Kidney (tissue), 14 donors: ENCODE results near the gene IQSEC1. TPM values are rescaled to one million over a fixed set of nuclear protein-coding genes. Genes with fewer than 3 reads are reported as not detected.

Experiments used
- DNase-seq, 5 donors: peaks; one replicate each; pipeline ENCODE4 v3.0.0-alpha.2; 2013 to 2020
- FAIRE-seq: peaks from 2 replicates; lab custom pipeline; 2012; peaks lifted over from hg19 to GRCh38; lab: Jason Lieb, UNC
- H3K27ac ChIP-seq, 2 donors: one replicate each; pipeline ENCODE4 v1.7.0; 2013; ENCODE audit warnings: low read depth in 2 of 2, low read length in 2 of 2, inconsistent platforms in 1 of 2
- H3K27me3 ChIP-seq: one replicate; pipeline ENCODE4 v1.7.1; 2013; ENCODE audit warnings: low read length, inconsistent platforms; ENCODE audit not compliant: control insufficient read depth, insufficient read depth
- H3K36me3 ChIP-seq, 3 donors: one replicate each; pipeline versions ENCODE4 v1.7.0 to v1.7.1; 2013; ENCODE audit warnings: low read length in 3 of 3, control low read depth in 1 of 3, inconsistent platforms in 1 of 3; ENCODE audit not compliant: insufficient read depth in 3 of 3, control insufficient read depth in 2 of 3
- H3K4me1 ChIP-seq, 3 donors: one replicate each; pipeline versions ENCODE4 v1.7.0 to v1.7.1; 2013; ENCODE audit warnings: low read length in 3 of 3, inconsistent platforms in 1 of 3, low read depth in 1 of 3; ENCODE audit not compliant: control insufficient read depth in 2 of 3, insufficient read depth in 2 of 3
- H3K4me3 ChIP-seq, 3 donors: one replicate each; pipeline versions ENCODE4 v1.7.0 to v1.8.1; 2013; ENCODE audit warnings: low read length in 3 of 3, control low read depth in 1 of 3, inconsistent platforms in 1 of 3
- H3K9ac ChIP-seq, 3 donors: one replicate each; pipeline versions ENCODE4 v1.7.0 to v1.7.1; 2013; ENCODE audit warnings: low read length in 3 of 3, control low read depth in 1 of 3, inconsistent platforms in 1 of 3
- H3K9me3 ChIP-seq, 3 donors: one replicate each; pipeline versions ENCODE4 v1.7.0 to v1.7.1; 2013; ENCODE audit warnings: low read length in 3 of 3, control low read depth in 1 of 3, inconsistent platforms in 1 of 3; ENCODE audit not compliant: control insufficient read depth in 2 of 3, insufficient read depth in 1 of 3
- intact Hi-C: fragments of 100-400 bp; cut with DNase I; formaldehyde crosslinking; loops from one replicate; pipeline ENCODE4 v1.11.1; 2022
- polyA plus RNA-seq: library from polyadenylated mRNA; stranded (reverse); fragments of 350-450 nt; fragmentation: Illumina TruSeq; extraction: RNeasy Lipid Tissue Mini Kit (QIAGEN cat#74804); gene quantifications from one replicate; pipeline ENCODE4 v1.2.3, GENCODE V29; 2014; ENCODE audit warnings: low read depth, low replicate concordance; ENCODE audit not compliant: insufficient read depth
- total RNA-seq: library from RNA; stranded (reverse); fragmentation: NEBNext Ultra II Directional; extraction: Animal tissue kit (Norgen Biotek cat#: 25700); gene quantifications from one replicate; pipeline ENCODE4 v1.2.1, GENCODE V29; 2021
- TF ChIP-seq, protein P1 (sequence below): IDR thresholded peaks from 3 replicates; pipeline ENCODE4 v1.5.1; 2012; ENCODE audit warnings: mild to moderate bottlenecking, moderate library complexity, borderline replicate concordance; ENCODE audit not compliant: insufficient read depth; ENCODE audit errors: extremely low read depth
- donor health status: control.
- donor health status: control.
- donor health status: control.
- donor health status: control.
- donor health status: control.
- donor health status: DM: yes; HTN: yes; CAD: no.
- donor health status: Normal renal cell carcinoma (clear cell type).

IQSEC1 gene
- total and polyA plus RNA-seq, 2 donors from 2014 or later = 15.1 to 45.7 TPM

DNA sequence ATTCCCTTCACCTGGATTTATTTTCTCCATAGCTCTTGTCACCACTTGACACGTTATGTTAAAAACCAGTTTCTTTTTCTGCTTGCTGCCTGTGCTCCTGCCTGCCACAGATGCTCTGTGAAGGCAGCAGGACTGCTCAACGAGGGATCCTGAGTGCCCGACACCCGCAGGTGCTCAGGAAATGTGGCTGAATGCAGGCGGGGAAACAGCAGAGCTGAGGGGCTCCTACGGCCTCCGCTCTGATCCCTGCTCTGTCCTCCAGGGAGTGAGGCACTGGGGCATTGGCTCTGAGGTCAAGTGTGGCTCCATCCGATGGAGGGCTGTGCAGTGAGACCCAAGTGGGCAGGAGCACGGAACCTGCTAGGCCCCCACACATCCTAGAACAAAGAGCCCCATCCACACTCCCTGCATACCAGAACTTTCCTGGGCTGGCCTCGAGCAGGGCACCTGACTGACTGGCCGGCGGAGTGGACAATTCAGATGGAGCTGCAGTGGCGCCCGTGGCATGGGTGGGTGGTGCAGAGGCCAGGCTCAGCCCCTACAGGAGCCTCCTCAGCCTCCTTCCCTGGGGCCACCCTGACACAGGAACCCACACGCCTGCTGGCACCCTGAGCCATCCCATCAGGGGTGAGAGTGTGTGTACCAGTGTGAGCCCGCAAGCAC lies 27.9 kb downstream of the IQSEC1 start:
- H3K9me3 ChIP-seq = no peaks in the 10 kb centered on the region
- no peak overlapping the region for H3K27ac ChIP-seq
- H3K36me3 ChIP-seq = no peaks in the 10 kb centered on the region
- no peaks in the 10 kb centered on the region for H3K27me3 ChIP-seq
- no peak overlapping the region for H3K4me3 ChIP-seq
- no peak overlapping the region for H3K9ac ChIP-seq
- no peak for FAIRE-seq
- intact Hi-C loops = no loop called here
- peak in 1 of 5 donors; percentile 74 for DNase-seq
- H3K4me1 ChIP-seq = no peaks in the 10 kb centered on the region
- TF ChIP-seq, protein P1, sequence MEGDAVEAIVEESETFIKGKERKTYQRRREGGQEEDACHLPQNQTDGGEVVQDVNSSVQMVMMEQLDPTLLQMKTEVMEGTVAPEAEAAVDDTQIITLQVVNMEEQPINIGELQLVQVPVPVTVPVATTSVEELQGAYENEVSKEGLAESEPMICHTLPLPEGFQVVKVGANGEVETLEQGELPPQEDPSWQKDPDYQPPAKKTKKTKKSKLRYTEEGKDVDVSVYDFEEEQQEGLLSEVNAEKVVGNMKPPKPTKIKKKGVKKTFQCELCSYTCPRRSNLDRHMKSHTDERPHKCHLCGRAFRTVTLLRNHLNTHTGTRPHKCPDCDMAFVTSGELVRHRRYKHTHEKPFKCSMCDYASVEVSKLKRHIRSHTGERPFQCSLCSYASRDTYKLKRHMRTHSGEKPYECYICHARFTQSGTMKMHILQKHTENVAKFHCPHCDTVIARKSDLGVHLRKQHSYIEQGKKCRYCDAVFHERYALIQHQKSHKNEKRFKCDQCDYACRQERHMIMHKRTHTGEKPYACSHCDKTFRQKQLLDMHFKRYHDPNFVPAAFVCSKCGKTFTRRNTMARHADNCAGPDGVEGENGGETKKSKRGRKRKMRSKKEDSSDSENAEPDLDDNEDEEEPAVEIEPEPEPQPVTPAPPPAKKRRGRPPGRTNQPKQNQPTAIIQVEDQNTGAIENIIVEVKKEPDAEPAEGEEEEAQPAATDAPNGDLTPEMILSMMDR = no peak

DNA sequence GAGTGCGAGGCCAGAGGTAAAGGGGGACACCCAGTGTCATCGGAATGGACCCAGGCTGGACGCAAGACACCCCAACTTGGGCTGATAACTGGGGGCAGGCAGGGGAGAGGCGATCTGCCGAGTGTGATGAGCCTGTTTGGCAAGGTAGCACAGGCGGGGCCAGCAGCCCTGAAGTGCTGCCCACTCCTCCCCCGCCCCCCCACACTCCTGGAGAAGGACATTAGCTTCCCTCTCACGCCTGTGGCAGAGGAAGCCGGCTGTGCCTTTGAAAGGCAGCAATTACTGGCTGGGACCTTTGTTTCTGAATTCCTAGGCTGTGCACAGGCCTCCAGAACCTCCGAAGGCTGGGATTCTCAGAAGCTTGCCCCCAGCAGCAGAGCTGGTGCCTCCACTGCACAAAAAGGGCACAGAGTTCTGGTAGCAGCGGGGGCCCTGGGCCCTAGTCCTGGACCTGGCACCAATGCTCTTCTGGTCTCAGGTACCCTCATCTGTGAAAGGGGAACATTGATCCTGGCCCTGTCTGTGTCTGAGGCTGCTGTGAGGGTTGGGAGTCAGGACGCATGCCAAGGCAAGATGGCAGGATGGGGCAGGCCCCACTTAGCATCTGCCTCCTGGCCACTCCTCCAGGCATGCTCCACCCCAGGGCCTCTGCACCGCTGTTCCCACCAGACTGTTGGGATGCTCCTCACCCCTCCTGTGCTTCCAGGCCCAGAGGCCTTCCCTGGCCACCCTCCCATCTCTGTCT lies 28.6 kb downstream of the IQSEC1 start:
- FAIRE-seq = no peak
- intact Hi-C loops = no loop called here
- no peaks in the 10 kb centered on the region for H3K27me3 ChIP-seq
- no peak overlapping the region for H3K4me3 ChIP-seq
- TF ChIP-seq, protein P1 = no peak
- H3K9ac ChIP-seq = no peak overlapping the region
- H3K9me3 ChIP-seq = no peaks in the 10 kb centered on the region
- DNase-seq = peak in 1 of 5 donors; percentile 60
- no peak overlapping the region for H3K27ac ChIP-seq
- H3K36me3 ChIP-seq = no peaks in the 10 kb centered on the region
- H3K4me1 ChIP-seq = no peaks in the 10 kb centered on the region

DNA sequence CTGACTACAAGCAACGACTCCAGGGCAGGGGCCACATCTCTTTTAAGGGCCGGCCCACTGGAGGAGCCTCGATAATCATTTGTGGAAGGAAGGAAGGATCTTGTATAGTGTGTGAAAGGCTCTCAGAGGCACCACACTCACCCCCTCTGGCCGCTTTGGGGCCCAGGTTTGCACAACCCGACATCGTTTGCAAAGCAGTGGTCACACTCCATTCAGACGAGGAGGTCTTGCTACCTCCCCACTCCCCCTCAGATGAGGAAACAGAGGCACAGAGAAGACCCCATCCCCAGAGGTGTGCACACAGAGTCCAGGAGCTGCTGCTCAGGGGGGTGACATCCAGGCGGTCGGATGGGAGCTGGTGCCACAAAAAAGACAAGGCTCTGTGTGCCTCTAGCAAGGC lies 29.6 kb downstream of the IQSEC1 start:
- intact Hi-C loops = no loop called here
- DNase-seq (peak in 1 of 5 donors; percentile 56), FAIRE-seq (no peak)
- H3K27ac ChIP-seq = no peak overlapping the region
- H3K27me3 ChIP-seq = no peaks in the 10 kb centered on the region
- H3K9ac ChIP-seq = no peak overlapping the region
- no peak overlapping the region for H3K4me3 ChIP-seq
- H3K9me3 ChIP-seq = no peaks in the 10 kb centered on the region
- H3K4me1 ChIP-seq = no peaks in the 10 kb centered on the region
- TF ChIP-seq, protein P1 = no peak
- H3K36me3 ChIP-seq = no peaks in the 10 kb centered on the region
